Activated naive CD4-positive, alpha-beta T cell treated with anti-CD3 and anti-CD28 coated beads, Interleukin-2, amount 10 ng/mL, durations not matched to agents 7 days and 5 days (primary cell): ENCODE measurements around the gene HMGXB4.
A peak's percentile ranks its signal among the peaks of the same experiment; 100 is the strongest.

Experiments used
- CTCF ChIA-PET: fragments of 350-600 bp; sonication (Branson Sonifier 250); formaldehyde crosslinking; loops from one replicate; lab custom pipeline; 2021; ENCODE audit warnings: antibody characterized with exemption; lab: Charles Lee
- DNase-seq: peaks from one replicate; pipeline ENCODE4 v3.0.0-alpha.2; 2020
- H3K27ac Mint-ChIP-seq: one replicate; pipeline ENCODE4 v1.8.0; 2021; ENCODE audit warnings: mild to moderate bottlenecking, moderate library complexity, mixed read lengths
- H3K27me3 Mint-ChIP-seq: one replicate; pipeline ENCODE4 v1.8.0; 2021; ENCODE audit warnings: mild to moderate bottlenecking, mixed read lengths
- H3K36me3 Mint-ChIP-seq: one replicate; pipeline ENCODE4 v1.8.0; 2021; ENCODE audit warnings: mixed read lengths
- H3K4me1 Mint-ChIP-seq: one replicate; pipeline ENCODE4 v1.8.0; 2021; ENCODE audit warnings: mixed read lengths
- H3K4me3 Mint-ChIP-seq: one replicate; pipeline ENCODE4 v1.8.0; 2021; ENCODE audit warnings: mild to moderate bottlenecking, moderate library complexity, mixed read lengths
- H3K9me3 Mint-ChIP-seq: one replicate; pipeline ENCODE4 v1.8.0; 2021; ENCODE audit warnings: mixed read lengths

HMGXB4 gene

GRCh38 chr22:35333220-35333619 is 75.9 kb downstream of the HMGXB4 start:
- no peak overlapping the region for H3K4me3 Mint-ChIP-seq
- CTCF ChIA-PET, result interaction anchor here (1.1 kb wide), 1 partner anchor 22 kb away, joined by 4 read pairs; no protein-coding TSS in a partner anchor
- no peaks in the 10 kb centered on the region for H3K27me3 Mint-ChIP-seq
- peaks cover 38% of the 10 kb centered on the region for H3K36me3 Mint-ChIP-seq
- DNase-seq, result no peak
- H3K4me1 Mint-ChIP-seq, result peaks cover 51% of the 10 kb centered on the region
- no peak overlapping the region for H3K27ac Mint-ChIP-seq
- no peaks in the 10 kb centered on the region for H3K9me3 Mint-ChIP-seq

GRCh38 chr22:35334004-35334403 is 76.7 kb downstream of the HMGXB4 start:
- Mint-ChIP-seq H3K4me3 (no peak overlapping the region), H3K27me3 (no peaks in the 10 kb centered on the region), H3K36me3 (peaks cover 36% of the 10 kb centered on the region), H3K4me1 (peaks cover 50% of the 10 kb centered on the region), H3K27ac (peak overlapping the region; percentile 34), H3K9me3 (no peaks in the 10 kb centered on the region)
- DNase-seq, result no peak
- CTCF ChIA-PET, result interaction anchor here (1.1 kb wide), 1 partner anchor 23 kb away, joined by 4 read pairs; no protein-coding TSS in a partner anchor

GRCh38 chr22:35335468-35335867 is 78.2 kb downstream of the HMGXB4 start:
- DNase-seq, result no peak
- Mint-ChIP-seq H3K4me3 (no peak overlapping the region), H3K27me3 (no peaks in the 10 kb centered on the region), H3K36me3 (peaks cover 33% of the 10 kb centered on the region), H3K4me1 (peaks cover 35% of the 10 kb centered on the region), H3K9me3 (no peaks in the 10 kb centered on the region), H3K27ac (peak overlapping the region; percentile 74)
- CTCF ChIA-PET, result interaction anchor here (0.7 to 0.9 kb wide), 2 partner anchors 248 to 730 kb away, joined by 3 to 4 read pairs; no protein-coding TSS in a partner anchor

- DNase-seq, result peak; percentile 34
- H3K36me3 Mint-ChIP-seq, result peaks cover 32% of the 10 kb centered on the region
- no peak overlapping the region for H3K4me3 Mint-ChIP-seq
- H3K27me3 Mint-ChIP-seq, result no peaks in the 10 kb centered on the region
- CTCF ChIA-PET, result interaction anchor here (0.9 kb wide), 2 partner anchors 35 to 729 kb away, joined by 3 read pairs; no protein-coding TSS in a partner anchor
- H3K4me1 Mint-ChIP-seq, result peaks cover 29% of the 10 kb centered on the region
- peak overlapping the region; percentile 74 for H3K27ac Mint-ChIP-seq
- no peaks in the 10 kb centered on the region for H3K9me3 Mint-ChIP-seq
Measured at GRCh38 chr22:35335936-35336781, 78.9 kb downstream of the HMGXB4 start.

- H3K9me3 Mint-ChIP-seq, result no peaks in the 10 kb centered on the region
- peak; percentile 34 for DNase-seq
- peaks cover 30% of the 10 kb centered on the region for H3K36me3 Mint-ChIP-seq
- CTCF ChIA-PET, result interaction anchor here (0.8 to 2.0 kb wide), 2 partner anchors 13 to 30 kb away, joined by 3 to 6 read pairs; no protein-coding TSS in a partner anchor
- no peak overlapping the region for H3K4me3 Mint-ChIP-seq
- no peak overlapping the region for H3K27ac Mint-ChIP-seq
- H3K27me3 Mint-ChIP-seq, result no peaks in the 10 kb centered on the region
- H3K4me1 Mint-ChIP-seq, result peaks cover 29% of the 10 kb centered on the region
Measured at GRCh38 chr22:35337932-35338331, 80.6 kb downstream of the HMGXB4 start.

- Mint-ChIP-seq H3K4me1 (peaks cover 5% of the 10 kb centered on the region), H3K27me3 (no peaks in the 10 kb centered on the region), H3K9me3 (no peaks in the 10 kb centered on the region), H3K36me3 (peaks cover 19% of the 10 kb centered on the region), H3K4me3 (no peak overlapping the region), H3K27ac (peak overlapping the region; percentile 66)
- CTCF ChIA-PET, result no interaction called here
- no peak for DNase-seq
Measured at GRCh38 chr22:35341090-35341874, 84.0 kb downstream of the HMGXB4 start.

- no peak overlapping the region for H3K4me3 Mint-ChIP-seq
- H3K36me3 Mint-ChIP-seq, result peaks cover 17% of the 10 kb centered on the region
- no peak overlapping the region for H3K27ac Mint-ChIP-seq
- CTCF ChIA-PET, result no interaction called here
- no peaks in the 10 kb centered on the region for H3K9me3 Mint-ChIP-seq
- no peaks in the 10 kb centered on the region for H3K27me3 Mint-ChIP-seq
- no peak for DNase-seq
- H3K4me1 Mint-ChIP-seq, result peaks cover under 1% of the 10 kb centered on the region
Measured at GRCh38 chr22:35342390-35342789, 85.1 kb downstream of the HMGXB4 start.

- H3K4me1 Mint-ChIP-seq, result no peaks in the 10 kb centered on the region
- no peak overlapping the region for H3K4me3 Mint-ChIP-seq
- H3K36me3 Mint-ChIP-seq, result peaks cover 13% of the 10 kb centered on the region
- CTCF ChIA-PET, result interaction anchor here (1.3 kb wide), 1 partner anchor 14 kb away, joined by 7 read pairs; no protein-coding TSS in a partner anchor
- no peaks in the 10 kb centered on the region for H3K27me3 Mint-ChIP-seq
- no peaks in the 10 kb centered on the region for H3K9me3 Mint-ChIP-seq
- no peak for DNase-seq
- no peak overlapping the region for H3K27ac Mint-ChIP-seq
Measured at GRCh38 chr22:35343664-35344550, 86.6 kb downstream of the HMGXB4 start.

GRCh38 chr22:35344956-35345690 is 87.8 kb downstream of the HMGXB4 start:
- Mint-ChIP-seq H3K4me1 (peaks cover under 1% of the 10 kb centered on the region), H3K4me3 (no peak overlapping the region), H3K9me3 (no peaks in the 10 kb centered on the region), H3K36me3 (peaks cover 10% of the 10 kb centered on the region), H3K27me3 (no peaks in the 10 kb centered on the region), H3K27ac (no peak overlapping the region)
- CTCF ChIA-PET, result interaction anchor here (1.3 kb wide), 1 partner anchor 15 kb away, joined by 7 read pairs; no protein-coding TSS in a partner anchor
- DNase-seq, result no peak
